ENCODE measurements around the gene PLEKHB1.
A peak's percentile ranks its signal among the peaks of the same experiment; 100 is the strongest.
"Not testable (repeated sequence)": the region's sequence is repeated elsewhere in the genome, so short reads cannot be mapped to it uniquely, and the experiment has no call there.

PLEKHB1 gene

GRCh38 chr11:73655686-73656085, 9.3 kb downstream of the PLEKHB1 start:
- no peaks in the 10 kb centered on the region for H3K27me3 Mint-ChIP-seq
- peaks cover 6% of the 10 kb centered on the region for H3K36me3 Mint-ChIP-seq
- no peak overlapping the region for H3K4me3 Mint-ChIP-seq
- no peaks in the 10 kb centered on the region for H3K9me3 Mint-ChIP-seq
- no peak for ATAC-seq
- H3K27ac Mint-ChIP-seq = no peak overlapping the region
- no peaks in the 10 kb centered on the region for H3K4me1 Mint-ChIP-seq

DNA sequence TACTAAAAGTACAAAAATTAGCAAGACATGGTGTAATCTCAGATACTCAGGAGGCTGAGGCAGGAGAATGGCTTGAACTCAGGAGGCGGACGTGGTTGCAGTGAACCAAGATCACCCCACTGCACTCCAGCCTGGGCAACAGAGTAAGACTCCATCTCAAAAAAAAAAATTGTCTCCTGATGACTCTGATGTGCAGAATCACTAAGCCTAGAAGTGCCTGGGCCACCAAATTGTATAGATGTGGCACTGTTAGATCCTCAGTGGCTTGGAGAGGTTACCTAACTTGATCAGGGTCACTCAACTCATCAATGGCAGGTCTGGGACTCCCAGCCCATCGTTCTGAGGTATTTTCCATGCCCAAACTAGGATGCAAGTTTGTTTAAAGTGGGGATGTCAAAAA, 10.6 kb downstream of the PLEKHB1 start:
- ATAC-seq = no peak
- H3K27ac Mint-ChIP-seq = no peak overlapping the region

DNA sequence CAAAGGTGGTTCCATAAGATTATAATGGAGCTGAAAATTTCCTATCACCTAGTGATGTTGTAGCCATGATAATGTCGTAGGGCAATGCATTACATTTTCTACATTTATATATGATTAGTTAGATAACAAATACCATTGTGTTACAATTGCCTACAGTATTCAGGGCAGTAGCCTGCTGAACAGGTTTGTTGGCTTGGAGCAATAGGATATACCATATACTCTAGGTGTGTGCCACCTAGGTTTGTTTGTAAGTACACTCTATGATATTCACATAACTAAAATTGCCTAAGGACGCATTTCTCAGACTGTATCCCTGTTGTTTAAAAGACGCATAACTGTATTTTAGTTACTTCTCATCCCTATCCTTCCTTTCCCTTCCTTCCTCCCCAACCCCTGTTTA, 13.6 kb downstream of the PLEKHB1 start:
- H3K27me3 Mint-ChIP-seq = no peaks in the 10 kb centered on the region
- H3K4me1 Mint-ChIP-seq = peaks cover 8% of the 10 kb centered on the region
- no peak overlapping the region for H3K27ac Mint-ChIP-seq
- H3K4me3 Mint-ChIP-seq = no peak overlapping the region
- no peaks in the 10 kb centered on the region for H3K9me3 Mint-ChIP-seq
- no peaks in the 10 kb centered on the region for H3K36me3 Mint-ChIP-seq
- ATAC-seq = no peak

More for the DNA sequence above, 10.6 kb downstream of the PLEKHB1 start:
- Mint-ChIP-seq H3K36me3 (peaks cover 6% of the 10 kb centered on the region), H3K27me3 (no peaks in the 10 kb centered on the region), H3K9me3 (no peaks in the 10 kb centered on the region), H3K4me3 (no peak overlapping the region), H3K4me1 (peaks cover 8% of the 10 kb centered on the region)

DNA sequence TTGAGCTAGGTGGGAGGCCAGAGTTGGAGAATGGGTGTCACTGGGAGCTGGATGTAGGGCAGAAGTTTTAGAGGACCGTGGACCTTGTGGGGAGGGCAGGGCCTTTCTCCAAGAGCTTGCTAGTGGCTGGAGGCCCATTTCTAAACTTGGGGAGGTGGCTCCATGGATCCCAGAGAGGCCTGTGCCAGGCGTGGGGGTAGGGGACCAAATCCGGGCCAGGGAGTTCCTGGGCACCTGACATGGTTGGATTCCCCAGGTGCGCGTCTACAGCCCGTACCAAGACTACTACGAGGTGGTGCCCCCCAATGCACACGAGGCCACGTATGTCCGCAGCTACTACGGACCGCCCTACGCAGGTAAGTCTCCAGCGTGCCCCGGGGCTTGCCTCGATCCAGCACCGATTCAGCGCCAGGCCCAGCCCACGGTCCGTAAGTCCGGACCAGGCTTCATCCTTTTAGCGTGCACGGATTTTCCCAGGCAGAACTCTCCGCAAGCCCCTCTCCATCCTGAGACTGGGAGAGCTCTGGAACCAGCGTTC, 14.2 kb downstream of the PLEKHB1 start:
- Mint-ChIP-seq H3K9me3 (no peaks in the 10 kb centered on the region), H3K27me3 (no peaks in the 10 kb centered on the region), H3K27ac (no peak overlapping the region), H3K4me3 (peak overlapping the region; percentile 69), H3K4me1 (peaks cover 8% of the 10 kb centered on the region), H3K36me3 (no peaks in the 10 kb centered on the region)
- peak; percentile 13 for ATAC-seq

- H3K27me3 Mint-ChIP-seq = no peaks in the 10 kb centered on the region
- H3K27ac Mint-ChIP-seq = no peak overlapping the region
- H3K36me3 Mint-ChIP-seq = no peaks in the 10 kb centered on the region
- ATAC-seq = peak; percentile 89
- peaks cover 8% of the 10 kb centered on the region for H3K4me1 Mint-ChIP-seq
- no peaks in the 10 kb centered on the region for H3K9me3 Mint-ChIP-seq
- peak overlapping the region; percentile 69 for H3K4me3 Mint-ChIP-seq
Measured at GRCh38 chr11:73661035-73661628, 14.8 kb downstream of the PLEKHB1 start.

GRCh38 chr11:73662445-73663157, 16.2 kb downstream of the PLEKHB1 start:
- ATAC-seq = no peak
- H3K27ac Mint-ChIP-seq = no peak overlapping the region
- H3K9me3 Mint-ChIP-seq = no peaks in the 10 kb centered on the region
- H3K27me3 Mint-ChIP-seq = no peaks in the 10 kb centered on the region
- H3K4me1 Mint-ChIP-seq = peaks cover 8% of the 10 kb centered on the region
- no peak overlapping the region for H3K4me3 Mint-ChIP-seq
- peaks cover 5% of the 10 kb centered on the region for H3K36me3 Mint-ChIP-seq

DNA sequence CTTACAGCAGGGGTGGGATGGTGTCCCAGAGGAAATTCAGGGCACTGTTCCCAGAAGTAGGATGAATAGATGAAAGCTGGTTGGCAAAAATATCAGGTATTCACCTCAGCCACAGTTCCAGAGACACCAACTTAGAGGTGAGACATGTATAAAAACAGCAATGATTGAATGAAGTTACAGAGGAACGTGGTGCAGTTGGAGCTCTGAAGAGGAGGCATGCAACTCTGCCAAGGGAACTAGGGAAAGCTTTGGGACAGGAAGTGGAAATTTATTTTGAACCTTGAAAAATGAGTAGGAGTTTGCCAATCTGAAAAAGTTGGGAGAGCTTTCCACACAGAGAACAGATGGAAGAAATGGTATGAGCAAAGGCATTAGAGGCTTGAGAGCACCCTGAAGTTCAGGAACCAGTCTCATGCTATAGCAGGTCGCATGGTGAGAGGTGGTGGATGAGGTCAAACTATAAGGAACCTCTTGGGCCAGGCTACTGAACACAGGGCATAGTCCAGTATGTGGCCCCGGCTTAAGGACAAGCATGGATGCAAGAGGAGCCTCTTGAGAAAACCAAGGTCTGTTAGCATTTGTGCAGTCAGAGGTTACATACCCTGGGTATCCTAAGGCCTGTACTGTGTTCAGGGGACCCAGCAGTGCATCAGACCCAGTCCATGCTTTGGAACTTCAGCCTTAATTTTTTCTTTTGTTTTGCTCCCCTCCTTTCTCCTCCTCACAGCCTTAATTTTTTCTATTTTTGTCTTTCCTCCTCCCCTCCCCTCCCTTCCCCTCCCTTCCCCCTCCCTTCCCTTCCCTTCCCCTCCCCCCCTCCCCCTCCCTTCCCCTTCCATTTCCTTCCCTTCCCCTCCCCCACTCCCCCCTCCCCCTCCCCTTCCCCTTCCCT, 17.5 kb downstream of the PLEKHB1 start:
- H3K4me1 Mint-ChIP-seq = peaks cover 8% of the 10 kb centered on the region
- no peaks in the 10 kb centered on the region for H3K27me3 Mint-ChIP-seq
- no peak overlapping the region for H3K4me3 Mint-ChIP-seq
- no peak overlapping the region for H3K27ac Mint-ChIP-seq
- H3K36me3 Mint-ChIP-seq = peaks cover 5% of the 10 kb centered on the region
- ATAC-seq = no peak
- H3K9me3 Mint-ChIP-seq = no peaks in the 10 kb centered on the region

DNA sequence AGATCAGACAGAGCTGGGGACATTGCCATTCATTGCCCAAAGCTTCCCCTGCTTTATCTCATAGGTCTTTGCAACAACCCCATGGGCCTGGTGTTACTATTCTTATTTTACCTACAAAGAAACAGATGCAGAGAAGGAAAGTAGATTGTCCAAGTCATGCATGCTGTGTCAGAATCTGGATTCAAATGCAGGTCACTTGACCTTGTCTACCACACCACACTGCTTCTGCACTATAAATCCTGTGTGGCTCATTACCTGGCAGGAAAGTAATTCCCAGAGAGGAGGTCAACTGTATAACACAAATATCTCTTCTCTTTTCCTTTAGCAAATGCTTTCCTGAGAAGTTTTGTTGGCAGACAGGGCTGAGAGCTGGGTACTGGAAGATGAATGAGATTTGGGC, 18.5 kb downstream of the PLEKHB1 start:
- no peaks in the 10 kb centered on the region for H3K27me3 Mint-ChIP-seq
- H3K4me1 Mint-ChIP-seq = peaks cover 8% of the 10 kb centered on the region
- H3K27ac Mint-ChIP-seq = no peak overlapping the region
- peaks cover 5% of the 10 kb centered on the region for H3K36me3 Mint-ChIP-seq
- H3K9me3 Mint-ChIP-seq = no peaks in the 10 kb centered on the region
- H3K4me3 Mint-ChIP-seq = no peak overlapping the region
- ATAC-seq = no peak

GRCh38 chr11:73667891-73668290, 21.5 kb downstream of the PLEKHB1 start:
- H3K27me3 Mint-ChIP-seq = no peaks in the 10 kb centered on the region
- H3K36me3 Mint-ChIP-seq = peaks cover 5% of the 10 kb centered on the region
- ATAC-seq = no peak
- no peaks in the 10 kb centered on the region for H3K9me3 Mint-ChIP-seq
- no peak overlapping the region for H3K27ac Mint-ChIP-seq
- H3K4me1 Mint-ChIP-seq = no peaks in the 10 kb centered on the region
- H3K4me3 Mint-ChIP-seq = no peak overlapping the region

- no peaks in the 10 kb centered on the region for H3K4me1 Mint-ChIP-seq
- no peak overlapping the region for H3K4me3 Mint-ChIP-seq
- ATAC-seq = no peak
- H3K27ac Mint-ChIP-seq = no peak overlapping the region
- H3K36me3 Mint-ChIP-seq = peaks cover 15% of the 10 kb centered on the region
- H3K27me3 Mint-ChIP-seq = no peaks in the 10 kb centered on the region
- no peaks in the 10 kb centered on the region for H3K9me3 Mint-ChIP-seq
Measured at GRCh38 chr11:73670808-73671207, 24.4 kb downstream of the PLEKHB1 start.

- Mint-ChIP-seq H3K36me3 (peaks cover 19% of the 10 kb centered on the region), H3K27ac (no peak overlapping the region), H3K9me3 (no peaks in the 10 kb centered on the region), H3K4me1 (no peaks in the 10 kb centered on the region), H3K27me3 (no peaks in the 10 kb centered on the region), H3K4me3 (no peak overlapping the region)
- no peak for ATAC-seq
Measured at GRCh38 chr11:73671701-73672100, 25.3 kb downstream of the PLEKHB1 start.

DNA sequence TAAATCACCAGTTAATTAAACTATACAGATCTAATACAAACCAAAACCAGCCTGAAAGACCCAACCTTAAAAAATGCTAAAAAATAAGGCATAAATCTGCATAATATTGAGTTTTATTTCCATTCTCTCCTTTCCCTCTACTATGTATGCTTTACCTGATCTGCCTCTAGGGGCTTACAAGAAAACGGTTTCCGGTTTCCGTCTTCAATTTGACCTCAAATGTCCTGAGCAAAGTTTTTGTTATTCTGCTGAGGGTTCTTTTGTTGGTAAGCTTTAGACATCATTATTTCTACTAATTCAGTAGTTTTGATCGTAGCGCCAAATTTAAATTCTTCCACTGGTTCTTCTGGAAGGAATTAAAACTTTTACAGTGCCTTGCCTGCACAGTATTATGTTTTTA, 30.2 kb downstream of the PLEKHB1 start:
- not testable (repeated sequence) for ATAC-seq, H3K4me1 Mint-ChIP-seq, H3K27me3 Mint-ChIP-seq, H3K4me3 Mint-ChIP-seq, H3K27ac Mint-ChIP-seq, H3K9me3 Mint-ChIP-seq
- peaks cover 40% of the 10 kb centered on the region for H3K36me3 Mint-ChIP-seq

GRCh38 chr11:73680687-73681086, 34.3 kb downstream of the PLEKHB1 start:
- peaks cover 39% of the 10 kb centered on the region for H3K36me3 Mint-ChIP-seq
- H3K4me3 Mint-ChIP-seq = no peak overlapping the region
- H3K27ac Mint-ChIP-seq = no peak overlapping the region
- no peaks in the 10 kb centered on the region for H3K4me1 Mint-ChIP-seq
- H3K9me3 Mint-ChIP-seq = no peaks in the 10 kb centered on the region
- ATAC-seq = no peak
- H3K27me3 Mint-ChIP-seq = no peaks in the 10 kb centered on the region

DNA sequence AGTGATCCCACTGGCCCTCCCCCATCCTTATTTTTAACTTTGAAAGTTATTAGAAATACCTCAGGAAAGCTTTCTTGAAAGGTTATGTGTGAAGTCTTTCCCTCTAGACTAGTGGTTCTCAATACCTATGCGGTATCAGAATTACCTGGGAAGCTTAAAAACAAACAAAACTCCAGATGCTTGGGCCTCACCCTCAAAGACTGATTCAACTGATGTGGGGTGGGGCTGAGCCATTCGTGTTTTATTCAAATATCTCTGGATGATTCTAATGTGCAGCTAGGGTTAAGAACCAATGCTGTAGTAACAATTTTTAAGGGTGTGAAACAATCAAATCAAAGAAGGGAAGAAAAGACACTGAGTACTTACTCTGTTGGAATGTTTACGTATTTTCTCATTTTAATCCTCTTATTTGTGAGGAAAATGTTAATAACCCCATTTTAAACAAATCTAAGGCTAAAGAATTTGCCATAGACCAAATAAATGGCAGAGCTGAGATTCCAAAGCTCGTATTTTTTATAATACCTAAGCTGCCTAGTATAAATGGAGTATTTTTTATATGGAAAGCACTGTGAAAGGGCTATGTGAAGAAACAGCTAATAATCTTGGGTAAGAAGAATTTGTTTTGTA, 47.6 kb downstream of the PLEKHB1 start:
- Mint-ChIP-seq H3K27me3 (no peaks in the 10 kb centered on the region), H3K9me3 (no peaks in the 10 kb centered on the region), H3K36me3 (peaks cover 12% of the 10 kb centered on the region), H3K27ac (no peak overlapping the region), H3K4me3 (no peak overlapping the region), H3K4me1 (no peaks in the 10 kb centered on the region)
- no peak for ATAC-seq

DNA sequence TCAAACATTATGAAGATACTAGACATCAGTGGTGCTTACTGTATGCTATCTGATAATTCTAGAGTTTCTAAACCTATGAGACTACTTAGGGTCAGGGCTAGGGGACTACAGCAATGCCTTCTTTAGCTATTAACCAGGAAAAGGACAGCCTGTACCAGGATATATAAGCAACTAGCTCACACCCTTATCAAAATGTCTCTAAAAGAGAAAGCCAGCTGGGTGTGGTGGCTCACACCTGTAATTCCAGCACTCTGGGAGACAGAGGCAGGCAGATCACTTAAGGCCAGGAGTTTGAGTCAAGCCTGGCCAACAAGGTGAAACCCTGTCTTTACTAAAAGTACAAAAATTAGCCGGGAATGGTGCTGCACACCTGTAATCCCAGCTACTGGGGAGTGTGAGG, 58.7 kb downstream of the PLEKHB1 start:
- H3K9me3 Mint-ChIP-seq = no peaks in the 10 kb centered on the region
- no peaks in the 10 kb centered on the region for H3K4me1 Mint-ChIP-seq
- no peak overlapping the region for H3K4me3 Mint-ChIP-seq
- no peak for ATAC-seq
- no peaks in the 10 kb centered on the region for H3K27me3 Mint-ChIP-seq
- H3K36me3 Mint-ChIP-seq = peaks cover 43% of the 10 kb centered on the region
- H3K27ac Mint-ChIP-seq = no peak overlapping the region

Measured in stimulated activated memory B cell treated with anti-CD40 and anti-IgM and Interleukin-4, amounts not matched to agents 10 μg/mL and 1 μg/mL and 100 μg/mL, for 72 hours (primary cell).